ENCODE measurements around the gene GH2. TPM values are rescaled to one million over a fixed set of nuclear protein-coding genes. Genes with fewer than 3 reads are reported as not detected.
"Not testable (repeated sequence)": the region's sequence is repeated elsewhere in the genome, so short reads cannot be mapped to it uniquely, and the experiment has no call there.

GH2 gene
- total RNA-seq, 8 experiments from 2014 or later, result not detected

- H3K4me1 ChIP-seq (replicated peaks in 1 of 2); ATAC-seq (replicated peaks in 6 of 8); H3K27ac ChIP-seq; in situ Hi-C loops (cut with MboI; ENCODE audit: low pct_unique_long_range_greater_than_20kb in 2 of 9, low sequenced_read_pairs in 9 of 9, unreplicated experiment in 9 of 9); H3K4me3 ChIP-seq: not testable (repeated sequence)
- 47 to 100% (median 96%) methylated on average over 1 to 3 of the region's 9 CpGs; no CpG with 5 or more reads in 4 of the 10 experiments for WGBS, 10 experiments
These were observed 932 bp upstream of the GH2 start for GRCh38 chr17:63882626-63883126.

GRCh38 chr17:63881337-63881736 lies 407 bp downstream of the GH2 start:
- ATAC-seq (replicated peaks in 6 of 8); H3K4me3 ChIP-seq; in situ Hi-C loops (cut with MboI; ENCODE audit: low pct_unique_long_range_greater_than_20kb in 2 of 9, low sequenced_read_pairs in 9 of 9, unreplicated experiment in 9 of 9); H3K4me1 ChIP-seq (replicated peaks in 1 of 2); H3K27ac ChIP-seq: not testable (repeated sequence)
- 20 to 74% (median 52%) methylated on average over 1 to 6 of the region's 11 CpGs; no CpG with 5 or more reads in 5 of the 10 experiments for WGBS, 10 experiments

GRCh38 chr17:63880706-63881105 lies 1.0 kb downstream of the GH2 start:
- in situ Hi-C loops (cut with MboI; ENCODE audit: low pct_unique_long_range_greater_than_20kb in 2 of 9, low sequenced_read_pairs in 9 of 9, unreplicated experiment in 9 of 9), result no loop called here
- Histone ChIP-seq H3K4me1 (replicated peaks in 1 of 2) (no peaks in the 10 kb centered on the region), H3K4me3 (no peak overlapping the region), H3K27ac (no peak overlapping the region)
- WGBS, 10 experiments, result 60 to 100% (median 96%) methylated on average over 1 to 2 of the region's 12 CpGs; no CpG with 5 or more reads in 4 of the 10 experiments
- no peak for ATAC-seq (replicated peaks in 6 of 8)

- ATAC-seq (replicated peaks in 6 of 8); in situ Hi-C loops (cut with MboI; ENCODE audit: low pct_unique_long_range_greater_than_20kb in 2 of 9, low sequenced_read_pairs in 9 of 9, unreplicated experiment in 9 of 9); H3K27ac ChIP-seq; H3K4me1 ChIP-seq (replicated peaks in 1 of 2); H3K4me3 ChIP-seq: not testable (repeated sequence)
- WGBS, 10 experiments, result 67 to 92% (median 75%) methylated on average over 1 to 4 of the region's 9 CpGs; no CpG with 5 or more reads in 5 of the 10 experiments
These were observed 3.3 kb downstream of the GH2 start for GRCh38 chr17:63878413-63878812.

GRCh38 chr17:63874693-63875092 lies 7.1 kb downstream of the GH2 start:
- H3K27ac ChIP-seq; in situ Hi-C loops (cut with MboI; ENCODE audit: low pct_unique_long_range_greater_than_20kb in 2 of 9, low sequenced_read_pairs in 9 of 9, unreplicated experiment in 9 of 9); ATAC-seq (replicated peaks in 6 of 8); H3K4me3 ChIP-seq; H3K4me1 ChIP-seq (replicated peaks in 1 of 2): not testable (repeated sequence)
- 38 to 93% (median 40%) methylated on average over 2 to 4 of the region's 6 CpGs; no CpG with 5 or more reads in 7 of the 10 experiments for WGBS, 10 experiments

GRCh38 chr17:63874061-63874626 lies 7.6 kb downstream of the GH2 start:
- H3K4me3 ChIP-seq; H3K27ac ChIP-seq; H3K4me1 ChIP-seq (replicated peaks in 1 of 2); in situ Hi-C loops (cut with MboI; ENCODE audit: low pct_unique_long_range_greater_than_20kb in 2 of 9, low sequenced_read_pairs in 9 of 9, unreplicated experiment in 9 of 9); ATAC-seq (replicated peaks in 6 of 8): not testable (repeated sequence)
- no CpG with 5 or more reads among the region's 8 CpGs for WGBS, 10 experiments

- ATAC-seq (replicated peaks in 6 of 8); H3K27ac ChIP-seq; in situ Hi-C loops (cut with MboI; ENCODE audit: low pct_unique_long_range_greater_than_20kb in 2 of 9, low sequenced_read_pairs in 9 of 9, unreplicated experiment in 9 of 9); H3K4me1 ChIP-seq (replicated peaks in 1 of 2); H3K4me3 ChIP-seq: not testable (repeated sequence)
- no CpG with 5 or more reads among the region's 7 CpGs for WGBS, 10 experiments
These were observed 8.2 kb downstream of the GH2 start, which contains the start of gene CSH2 for GRCh38 chr17:63873577-63873976. Gene CSH2, minus strand, starts transcription at chr17:63873677. Its CDS starts 63 bp downstream, at chr17:63873614.

- H3K4me1 ChIP-seq (replicated peaks in 1 of 2); ATAC-seq (replicated peaks in 6 of 8); H3K27ac ChIP-seq; H3K4me3 ChIP-seq; in situ Hi-C loops (cut with MboI; ENCODE audit: low pct_unique_long_range_greater_than_20kb in 2 of 9, low sequenced_read_pairs in 9 of 9, unreplicated experiment in 9 of 9): not testable (repeated sequence)
- 60 to 82% methylated on average over 1 to 2 of the region's 15 CpGs; no CpG with 5 or more reads in 8 of the 10 experiments for WGBS, 10 experiments
These were observed 9.9 kb downstream of the GH2 start for GRCh38 chr17:63871646-63872365.

GRCh38 chr17:63870292-63870665 lies 11.5 kb downstream of the GH2 start:
- in situ Hi-C loops (cut with MboI; ENCODE audit: low pct_unique_long_range_greater_than_20kb in 2 of 9, low sequenced_read_pairs in 9 of 9, unreplicated experiment in 9 of 9); H3K4me1 ChIP-seq (replicated peaks in 1 of 2); H3K27ac ChIP-seq; H3K4me3 ChIP-seq; ATAC-seq (replicated peaks in 6 of 8): not testable (repeated sequence)
- 14 to 95% (median 82%) methylated on average over 1 to 4 of the region's 4 CpGs; no CpG with 5 or more reads in 3 of the 10 experiments for WGBS, 10 experiments

GRCh38 chr17:63869491-63870291 lies 12.1 kb downstream of the GH2 start:
- in situ Hi-C loops (cut with MboI; ENCODE audit: low pct_unique_long_range_greater_than_20kb in 2 of 9, low sequenced_read_pairs in 9 of 9, unreplicated experiment in 9 of 9); H3K27ac ChIP-seq; H3K4me1 ChIP-seq (replicated peaks in 1 of 2); H3K4me3 ChIP-seq: not testable (repeated sequence)
- peak in 3 of 8 experiments; percentile 25 to 40 (median 38) for ATAC-seq (replicated peaks in 6 of 8)
- WGBS, 10 experiments, result 0 to 100% (median 58%) methylated on average over 1 to 5 of the region's 9 CpGs; no CpG with 5 or more reads in 4 of the 10 experiments

- H3K4me1 ChIP-seq (replicated peaks in 1 of 2); H3K27ac ChIP-seq; in situ Hi-C loops (cut with MboI; ENCODE audit: low pct_unique_long_range_greater_than_20kb in 2 of 9, low sequenced_read_pairs in 9 of 9, unreplicated experiment in 9 of 9); H3K4me3 ChIP-seq: not testable (repeated sequence)
- 100% methylated on average over 1 of the region's 7 CpGs; no CpG with 5 or more reads in 6 of the 10 experiments for WGBS, 10 experiments
- peak in 4 of 8 experiments; percentile 16 to 68 (median 56) for ATAC-seq (replicated peaks in 6 of 8)
These were observed 15.1 kb downstream of the GH2 start for GRCh38 chr17:63866625-63867024.

GRCh38 chr17:63859257-63859656 lies 22.5 kb downstream of the GH2 start:
- Histone ChIP-seq H3K4me3 (no peak overlapping the region), H3K27ac (no peak overlapping the region), H3K4me1 (replicated peaks in 1 of 2) (peaks cover 0 to 5% of the 10 kb centered on the region in 2 donors)
- in situ Hi-C loops (cut with MboI; ENCODE audit: low pct_unique_long_range_greater_than_20kb in 2 of 9, low sequenced_read_pairs in 9 of 9, unreplicated experiment in 9 of 9), result no loop called here
- peak in 1 of 8 experiments; percentile 24 for ATAC-seq (replicated peaks in 6 of 8)
- WGBS, 10 experiments, result 46 to 80% (median 57%) methylated on average over 1 to 3 of the region's 3 CpGs; no CpG with 5 or more reads in 5 of the 10 experiments

GRCh38 chr17:63856425-63856824 lies 25.3 kb downstream of the GH2 start:
- H3K4me1 ChIP-seq (replicated peaks in 1 of 2); in situ Hi-C loops (cut with MboI; ENCODE audit: low pct_unique_long_range_greater_than_20kb in 2 of 9, low sequenced_read_pairs in 9 of 9, unreplicated experiment in 9 of 9): not testable (repeated sequence)
- 24 to 100% (median 90%) methylated on average over 2 to 8 of the region's 8 CpGs; no CpG with 5 or more reads in 2 of the 10 experiments for WGBS, 10 experiments

More at GRCh38 chr17:63856425-63856824, 25.3 kb downstream of the GH2 start:
- H3K27ac ChIP-seq; H3K4me3 ChIP-seq; ATAC-seq (replicated peaks in 6 of 8): not testable (repeated sequence)

All from motor neuron (in vitro differentiated cells).